Osteocyte (in vitro differentiated cells): ENCODE results near the gene PAEP. TPM values are rescaled to one million over a fixed set of nuclear protein-coding genes. Genes with fewer than 3 reads are reported as not detected.
A peak's percentile ranks its signal among the peaks of the same experiment; 100 is the strongest.
"Not testable (repeated sequence)": the region's sequence is repeated elsewhere in the genome, so short reads cannot be mapped to it uniquely, and the experiment has no call there.

Experiments
- DNase-seq: peaks from one replicate; pipeline ENCODE4 v3.0.0; 2021; ENCODE audit warnings: mixed read lengths; ENCODE audit not compliant: unreplicated experiment; ENCODE audit errors: extremely low spot score
- H3K27ac Mint-ChIP-seq: one replicate; pipeline ENCODE4 v1.8.0; 2021; ENCODE audit warnings: mild to moderate bottlenecking, mixed read lengths; ENCODE audit not compliant: unreplicated experiment
- H3K27me3 Mint-ChIP-seq: one replicate; pipeline ENCODE4 v1.8.0; 2021; ENCODE audit warnings: mixed read lengths; ENCODE audit not compliant: unreplicated experiment
- H3K36me3 Mint-ChIP-seq: one replicate; pipeline ENCODE4 v1.8.0; 2021; ENCODE audit warnings: mixed read lengths; ENCODE audit not compliant: unreplicated experiment
- H3K4me1 Mint-ChIP-seq: one replicate; pipeline ENCODE4 v1.8.0; 2021; ENCODE audit warnings: mixed read lengths; ENCODE audit not compliant: unreplicated experiment
- H3K4me3 Mint-ChIP-seq: one replicate; pipeline ENCODE4 v1.8.0; 2021; ENCODE audit warnings: mild to moderate bottlenecking, moderate library complexity, mixed read lengths; ENCODE audit not compliant: unreplicated experiment
- H3K9me3 Mint-ChIP-seq: one replicate; pipeline ENCODE4 v1.8.0; 2021; ENCODE audit warnings: mixed read lengths; ENCODE audit not compliant: unreplicated experiment
- total RNA-seq: library from RNA; stranded (reverse); gene quantifications from 2 replicates; pipeline ENCODE4 v1.2.1, GENCODE V29; 2021
- TF ChIP-seq, protein P1 (sequence below): fragments of 200-600 bp; sonication (generic); IDR thresholded peaks from 2 replicates; pipeline ENCODE4 v1.5.0; 2021; ENCODE audit warnings: antibody characterized with exemption, mild to moderate bottlenecking, moderate library complexity

PAEP gene
- total RNA-seq, 1 donor from 2014 or later: not detected

DNA sequence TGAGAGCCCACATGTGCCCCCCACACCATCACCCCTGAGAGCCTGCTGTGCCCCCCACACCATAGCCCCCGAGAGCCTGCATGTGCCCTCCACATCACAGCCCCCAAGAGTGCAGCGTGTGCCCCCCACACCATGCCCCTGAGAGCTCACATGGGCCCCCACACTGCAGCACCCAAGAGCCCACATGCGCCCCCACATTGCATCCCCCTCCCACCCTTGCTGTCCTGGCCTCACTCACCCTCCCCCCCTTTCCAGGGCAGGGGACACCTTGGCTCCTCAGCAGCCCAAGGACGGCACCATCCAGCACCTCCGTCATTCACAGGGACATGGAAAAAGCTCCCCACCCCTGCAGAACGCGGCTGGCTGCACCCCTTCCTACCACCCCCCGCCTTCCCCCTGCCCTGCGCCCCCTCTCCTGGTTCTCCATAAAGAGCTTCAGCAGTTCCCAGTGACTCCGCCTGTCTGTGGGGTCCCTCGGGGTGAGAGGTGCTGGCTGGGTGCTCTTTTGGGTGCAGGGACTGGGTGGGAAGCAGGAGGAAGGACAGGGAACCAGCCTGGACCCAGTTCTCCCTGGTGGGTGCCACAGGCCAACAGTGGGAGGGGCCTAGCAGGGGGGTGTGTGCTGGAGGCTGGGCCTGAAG lies 35.3 kb upstream of the PAEP start:
- Mint-ChIP-seq H3K27me3 (no peaks in the 10 kb centered on the region), H3K4me1 (no peaks in the 10 kb centered on the region), H3K9me3 (no peaks in the 10 kb centered on the region), H3K4me3 (no peak overlapping the region), H3K27ac (no peak overlapping the region), H3K36me3 (no peaks in the 10 kb centered on the region)
- TF ChIP-seq, protein P1, sequence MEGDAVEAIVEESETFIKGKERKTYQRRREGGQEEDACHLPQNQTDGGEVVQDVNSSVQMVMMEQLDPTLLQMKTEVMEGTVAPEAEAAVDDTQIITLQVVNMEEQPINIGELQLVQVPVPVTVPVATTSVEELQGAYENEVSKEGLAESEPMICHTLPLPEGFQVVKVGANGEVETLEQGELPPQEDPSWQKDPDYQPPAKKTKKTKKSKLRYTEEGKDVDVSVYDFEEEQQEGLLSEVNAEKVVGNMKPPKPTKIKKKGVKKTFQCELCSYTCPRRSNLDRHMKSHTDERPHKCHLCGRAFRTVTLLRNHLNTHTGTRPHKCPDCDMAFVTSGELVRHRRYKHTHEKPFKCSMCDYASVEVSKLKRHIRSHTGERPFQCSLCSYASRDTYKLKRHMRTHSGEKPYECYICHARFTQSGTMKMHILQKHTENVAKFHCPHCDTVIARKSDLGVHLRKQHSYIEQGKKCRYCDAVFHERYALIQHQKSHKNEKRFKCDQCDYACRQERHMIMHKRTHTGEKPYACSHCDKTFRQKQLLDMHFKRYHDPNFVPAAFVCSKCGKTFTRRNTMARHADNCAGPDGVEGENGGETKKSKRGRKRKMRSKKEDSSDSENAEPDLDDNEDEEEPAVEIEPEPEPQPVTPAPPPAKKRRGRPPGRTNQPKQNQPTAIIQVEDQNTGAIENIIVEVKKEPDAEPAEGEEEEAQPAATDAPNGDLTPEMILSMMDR: no peak
- no peak for DNase-seq

DNA sequence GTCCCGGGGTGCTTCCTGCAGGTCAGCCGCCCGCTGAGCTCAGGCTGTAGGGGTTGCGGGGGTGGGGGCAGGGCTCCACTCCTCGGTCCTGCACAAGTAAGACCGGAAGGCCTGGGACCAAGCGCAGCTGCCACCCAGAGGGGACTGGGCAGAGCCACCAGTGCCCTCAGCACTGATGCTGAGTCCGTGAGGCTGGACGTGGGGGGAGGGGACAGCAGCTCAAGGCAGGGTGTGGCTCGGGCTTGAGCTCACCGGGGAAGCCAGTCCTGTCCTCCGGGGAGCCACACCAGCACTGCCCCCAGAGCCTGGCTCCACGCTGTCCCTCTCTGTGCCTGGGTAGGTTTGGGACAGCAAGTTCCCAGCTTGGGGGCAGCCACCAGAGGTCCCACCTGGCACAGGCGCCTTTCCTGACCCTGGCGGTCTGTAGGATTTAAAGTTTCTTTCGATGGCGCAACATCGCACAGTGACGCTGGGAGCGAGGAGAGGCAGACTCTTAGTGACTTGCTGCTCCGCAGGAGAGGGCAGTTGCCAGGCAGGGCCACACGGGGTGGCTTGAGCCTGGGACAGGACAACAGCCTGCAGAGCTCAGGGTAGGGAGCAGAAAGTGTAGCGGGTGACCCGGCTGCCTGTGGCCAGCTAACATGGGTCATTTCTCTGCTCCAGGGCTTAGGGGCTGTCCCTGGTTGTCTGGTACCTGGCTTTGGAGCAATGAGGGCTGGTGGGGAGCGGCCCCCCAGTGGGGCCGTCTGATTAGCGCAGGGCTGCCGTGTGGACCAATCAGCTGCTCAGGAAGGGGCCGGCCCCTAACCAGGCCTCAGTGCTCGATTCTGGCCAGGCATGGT lies 34.6 kb upstream of the PAEP start:
- DNase-seq: peak; percentile 81
- Mint-ChIP-seq H3K27ac (no peak overlapping the region), H3K27me3 (no peaks in the 10 kb centered on the region), H3K36me3 (no peaks in the 10 kb centered on the region), H3K4me1 (no peaks in the 10 kb centered on the region), H3K4me3 (no peak overlapping the region), H3K9me3 (no peaks in the 10 kb centered on the region)
- TF ChIP-seq, protein P1: no peak

DNA sequence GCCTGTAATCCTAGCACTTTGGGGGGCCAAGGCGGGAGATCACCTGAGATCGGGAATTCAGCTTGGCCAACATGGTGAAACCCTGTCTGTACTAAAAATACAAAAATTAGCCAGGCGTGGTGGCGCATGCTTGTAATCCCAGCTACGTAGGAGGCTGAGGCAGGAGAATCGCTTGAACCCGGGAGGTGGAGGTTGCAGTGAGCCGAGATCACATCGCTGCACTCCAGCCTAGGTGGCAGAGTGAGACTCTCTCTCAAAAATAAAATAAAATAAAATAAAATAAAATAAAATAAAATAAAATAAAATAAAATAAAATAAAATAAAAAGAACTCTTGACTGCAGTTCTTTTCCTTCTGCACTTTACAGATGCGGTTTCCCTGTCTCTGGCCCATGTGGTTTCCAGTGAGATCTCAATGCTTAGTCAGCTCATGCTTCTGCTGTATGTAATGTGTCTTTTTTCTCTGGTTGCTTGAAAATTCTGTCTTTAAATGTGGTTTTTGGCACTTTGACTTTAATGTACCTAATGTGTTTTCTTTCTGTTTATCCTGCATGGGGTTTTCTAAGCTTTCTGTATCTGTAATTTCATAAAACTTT lies 32.6 kb upstream of the PAEP start:
- H3K36me3 Mint-ChIP-seq, H3K4me1 Mint-ChIP-seq, H3K27ac Mint-ChIP-seq, DNase-seq, H3K27me3 Mint-ChIP-seq, H3K9me3 Mint-ChIP-seq, H3K4me3 Mint-ChIP-seq: not testable (repeated sequence)

DNA sequence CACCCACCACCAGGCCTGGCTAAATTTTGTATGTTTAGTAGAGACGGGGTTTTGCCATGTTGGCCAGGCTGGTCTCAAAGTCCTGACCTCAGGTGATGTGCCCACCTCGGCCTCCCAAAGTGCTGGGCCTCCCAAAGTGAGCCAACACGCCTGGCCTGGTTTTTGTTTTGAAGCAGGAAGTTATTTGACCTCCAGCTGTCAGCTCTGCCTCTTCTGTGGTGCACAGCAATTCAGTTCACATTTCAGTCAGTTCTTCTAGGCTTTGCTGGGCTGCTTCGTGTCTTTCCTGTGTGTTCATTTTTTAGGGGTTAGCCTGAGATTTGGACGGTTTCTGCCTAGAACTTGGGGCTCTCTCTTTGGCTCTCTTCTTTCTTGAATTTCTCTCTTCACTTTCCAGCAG lies 31.4 kb upstream of the PAEP start:
- H3K4me1 Mint-ChIP-seq: no peaks in the 10 kb centered on the region
- no peak overlapping the region for H3K4me3 Mint-ChIP-seq
- no peak overlapping the region for H3K27ac Mint-ChIP-seq
- TF ChIP-seq, protein P1: no peak
- H3K9me3 Mint-ChIP-seq: no peaks in the 10 kb centered on the region
- H3K36me3 Mint-ChIP-seq: no peaks in the 10 kb centered on the region
- no peaks in the 10 kb centered on the region for H3K27me3 Mint-ChIP-seq
- DNase-seq: no peak

DNA sequence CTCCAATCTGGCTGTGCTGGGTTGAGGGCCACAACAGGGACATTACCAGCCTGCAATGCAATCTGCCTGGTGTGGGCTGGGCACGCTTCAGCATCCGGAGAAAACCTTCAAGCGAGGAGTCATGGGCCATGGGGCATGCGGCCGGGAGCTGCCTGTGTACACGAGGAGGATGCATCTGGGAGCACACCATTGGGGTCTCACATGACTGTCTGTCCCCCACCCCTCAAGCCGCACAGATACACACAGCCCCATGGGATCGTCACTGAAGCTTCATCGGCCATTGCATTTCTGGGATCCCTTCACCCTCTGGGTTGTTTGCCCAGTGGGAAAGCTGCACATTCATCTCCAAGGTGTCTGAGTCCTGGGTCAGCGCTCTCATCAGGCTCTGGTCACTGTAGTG lies 30.5 kb upstream of the PAEP start:
- Mint-ChIP-seq H3K9me3 (no peaks in the 10 kb centered on the region), H3K36me3 (no peaks in the 10 kb centered on the region), H3K27me3 (no peaks in the 10 kb centered on the region), H3K27ac (no peak overlapping the region), H3K4me1 (no peaks in the 10 kb centered on the region), H3K4me3 (no peak overlapping the region)
- TF ChIP-seq, protein P1: no peak
- DNase-seq: peak; percentile 81
